K562 (cell line): ENCODE results near the gene PHPT1. TPM values are rescaled to one million over a fixed set of nuclear protein-coding genes. Genes with fewer than 3 reads are reported as not detected.

Experiments used
- BDP1 ChIP-seq: IDR thresholded peaks from 3 replicates; pipeline ENCODE4 v1.6.1; 2011; ENCODE audit not compliant: insufficient read length, insufficient read depth
- DPF2 ChIP-seq: fragments of 450-650 bp; IDR thresholded peaks from 2 replicates; pipeline ENCODE4 v1.6.1; 2016
- ETS1 ChIP-seq: conservative IDR thresholded peaks from 2 replicates; pipeline ENCODE4 v1.6.1; 2011; ENCODE audit warnings: low read depth, mild to moderate bottlenecking, low read length; ENCODE audit not compliant: control insufficient read depth
- GABPB1 ChIP-seq: sonication (generic); formaldehyde crosslinking; IDR thresholded peaks from 2 replicates; pipeline ENCODE4 v1.8.0; 2022; ENCODE audit warnings: mild to moderate bottlenecking, missing genetic modification reagents
- IRF9 ChIP-seq: fragments of 450-650 bp; IDR thresholded peaks from 2 replicates; pipeline ENCODE4 v1.6.1; 2016; ENCODE audit warnings: missing biosample characterization, missing genetic modification characterization
- MAZ ChIP-seq, 2 experiments: fragments of 450-650 bp in 1 of 2; sonication (generic) in 1 of 2; formaldehyde crosslinking; IDR thresholded peaks in 1 of 2; conservative IDR thresholded peaks in 1 of 2; 2 replicates each; pipeline versions ENCODE4 v1.4.0 to v1.5.0; 2020; ENCODE audit warnings: mild to moderate bottlenecking in 1 of 2, missing genetic modification reagents in 1 of 2
- MTA1 ChIP-seq: fragments of 450-650 bp; IDR thresholded peaks from 2 replicates; pipeline ENCODE4 v1.6.1; 2017; ENCODE audit warnings: borderline replicate concordance
- MTA2 ChIP-seq: fragments of 450-650 bp; IDR thresholded peaks from 2 replicates; pipeline ENCODE4 v1.6.1; 2016; ENCODE audit warnings: low read depth
- PHB ChIP-seq: fragments of 250-450 bp; sonication (Bioruptor Pico); IDR thresholded peaks from 2 replicates; pipeline ENCODE4 v1.5.0; 2021
- POLR2G ChIP-seq: fragments of 200-400 bp; formaldehyde crosslinking; IDR thresholded peaks from 2 replicates; pipeline ENCODE4 v1.6.1; 2017; ENCODE audit warnings: low read depth, mild to moderate bottlenecking, antibody characterized with exemption, low read length, moderate library complexity
- RBFOX2 ChIP-seq: fragments of 200-400 bp; formaldehyde crosslinking; IDR thresholded peaks from 2 replicates; pipeline ENCODE4 v1.6.1; 2017; ENCODE audit warnings: low read depth, mild to moderate bottlenecking, low read length, moderate library complexity
- RBM22 ChIP-seq: fragments of 200-400 bp; formaldehyde crosslinking; IDR thresholded peaks from 2 replicates; pipeline ENCODE4 v1.6.1; 2018; ENCODE audit warnings: low read length, low read depth; ENCODE audit not compliant: poor library complexity, severe bottlenecking
- RFX7 ChIP-seq: fragments of 250-450 bp; sonication (Bioruptor Pico); IDR thresholded peaks from 2 replicates; pipeline ENCODE4 v1.5.1; 2021; ENCODE audit warnings: mild to moderate bottlenecking
- SMAD2 ChIP-seq: fragments of 150-350 bp; IDR thresholded peaks from 2 replicates; pipeline ENCODE4 v1.6.1; 2014; ENCODE audit warnings: low read depth, mild to moderate bottlenecking, low read length
- TCF3 ChIP-seq: sonication (generic); formaldehyde crosslinking; IDR thresholded peaks from 2 replicates; pipeline ENCODE4 v1.4.0; 2020; ENCODE audit warnings: mild to moderate bottlenecking, missing genetic modification reagents
- ZBTB8A ChIP-seq: fragments of 450-650 bp; IDR thresholded peaks from 2 replicates; pipeline ENCODE4 v1.6.1; 2018; ENCODE audit warnings: mild to moderate bottlenecking, moderate library complexity; ENCODE audit not compliant: partially characterized antibody
- ZMIZ1 ChIP-seq, 2 experiments: fragments of 150-350 bp in 1 of 2; IDR thresholded peaks; 2 replicates each; pipeline ENCODE4 v1.6.1; 2012 to 2016; ENCODE audit warnings: low read depth in 2 of 2, low read length in 2 of 2, mild to moderate bottlenecking in 1 of 2, moderate library complexity in 1 of 2
- polyA plus RNA-seq, 8 experiments: library from polyadenylated mRNA; depleted of rRNA in 4 of 8; stranded (reverse) in 5 of 8; unstranded in 3 of 8; fragments of >200 nt; fragmentation: Nextera tagmentation in 2 of 8; fragmentation: Illumina TruSeq in 1 of 8; extraction: Ambion mirVana in 2 of 8; extraction: Trizol in 1 of 8; gene quantifications; 2 replicates each; pipeline versions ENCODE4 v1.2.1 to v1.2.3, GENCODE V29; 2011 to 2014; ENCODE audit warnings: inconsistent platforms in 1 of 8, missing spikeins in 1 of 8
- total RNA-seq, 7 experiments: library from RNA; depleted of rRNA in 6 of 7; stranded (reverse); fragments of >200 nt in 6 of 7; fragmentation: Illumina TruSeq in 2 of 7; extraction: Trizol in 2 of 7; gene quantifications; 2 replicates each; pipeline versions ENCODE4 v1.2.1 to v1.2.3, GENCODE V29; 2011 to 2021; ENCODE audit warnings: low replicate concordance in 1 of 7
- TF ChIP-seq, protein P1 (sequence below): fragments of 250-450 bp; sonication (Bioruptor Pico); IDR thresholded peaks from 2 replicates; pipeline ENCODE4 v1.8.0; 2022; ENCODE audit warnings: moderate library complexity, mild to moderate bottlenecking, inconsistent platforms

The PHPT1 gene
- total and polyA plus RNA-seq, 9 of the 15 experiments (the other 6 are each of a cell fraction or from before 2014, with no cell fraction given), result 20.9 to 166 (median 129) TPM

DNA sequence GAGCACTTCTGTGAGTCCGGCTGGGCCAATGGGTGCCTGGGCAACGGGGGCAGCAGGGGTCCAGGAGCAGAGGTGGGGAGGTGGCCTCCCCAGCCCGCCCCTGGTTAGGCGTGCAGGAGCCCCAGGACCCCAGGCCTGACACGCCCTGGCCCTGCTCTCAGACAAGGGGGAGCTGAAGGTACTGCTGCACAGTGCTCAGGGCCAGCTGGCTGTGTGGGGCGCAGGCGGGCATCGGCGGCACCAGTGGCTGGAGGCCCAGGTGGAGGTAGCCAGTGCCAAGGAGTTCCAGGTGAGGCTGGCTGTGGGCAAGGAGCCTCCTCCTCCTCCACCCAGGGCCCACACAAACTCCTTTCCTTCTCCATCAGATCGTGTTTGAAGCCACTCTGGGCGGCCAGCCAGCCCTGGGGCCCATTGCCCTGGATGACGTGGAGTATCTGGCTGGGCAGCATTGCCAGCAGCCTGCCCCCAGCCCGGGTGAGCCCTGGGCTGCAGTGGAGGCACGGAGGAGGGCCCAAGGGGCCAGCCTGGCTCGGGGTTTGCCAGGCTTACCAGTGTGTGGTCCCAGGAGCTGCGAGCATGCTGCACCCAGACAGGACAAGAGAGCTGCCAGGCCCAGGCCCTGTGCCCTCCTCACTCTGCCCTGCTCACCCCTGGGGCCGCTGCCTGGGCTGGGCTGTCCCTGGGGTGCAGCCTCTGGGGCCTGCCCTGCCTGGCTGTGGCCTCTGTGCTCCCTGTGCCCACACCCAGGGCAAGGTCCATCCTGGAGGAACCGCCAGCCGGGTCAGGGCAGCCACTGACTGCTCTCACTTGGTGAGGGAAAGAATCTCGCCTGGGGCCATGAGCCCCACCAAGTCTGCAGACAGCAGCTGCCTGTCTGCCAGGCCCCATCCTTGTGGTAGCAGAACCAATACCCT, 9.9 kb downstream of the PHPT1 start (continued):
- no peak for TF ChIP-seq IRF9
- TF ChIP-seq ZBTB8A, result no peak
- TF ChIP-seq, protein P1, sequence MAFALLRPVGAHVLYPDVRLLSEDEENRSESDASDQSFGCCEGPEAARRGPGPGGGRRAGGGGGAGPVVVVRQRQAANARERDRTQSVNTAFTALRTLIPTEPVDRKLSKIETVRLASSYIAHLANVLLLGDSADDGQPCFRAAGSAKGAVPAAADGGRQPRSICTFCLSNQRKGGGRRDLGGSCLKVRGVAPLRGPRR (CRISPR knock-in tag), result no peak
- TF ChIP-seq MAZ (CRISPR knock-in tag; conservative IDR thresholded peaks at IDR 0.05 in 1 of 2, IDR thresholded peaks at IDR 0.05 in 1 of 2), result no peak
- TF ChIP-seq RBFOX2, result peak; percentile 56
- no peak for TF ChIP-seq RFX7 (CRISPR knock-in tag)
- no peak for TF ChIP-seq SMAD2
- no peak for TF ChIP-seq TCF3 (CRISPR knock-in tag)
- peak; percentile 48 for TF ChIP-seq POLR2G
- TF ChIP-seq BDP1, result no peak
- peak; percentile 70 for TF ChIP-seq RBM22
- TF ChIP-seq PHB (CRISPR knock-in tag), result no peak
- no peak for TF ChIP-seq ZMIZ1 (IDR thresholded peaks at IDR 0.05; ENCODE audit: low read depth in 2 of 2, low read length in 2 of 2)
- TF ChIP-seq ETS1, result no peak
- no peak for TF ChIP-seq DPF2
- no peak for TF ChIP-seq MTA2
- no peak for TF ChIP-seq GABPB1 (CRISPR knock-in tag)
- no peak for TF ChIP-seq MTA1
